ENCODE measurements around the gene RAMP3.

RAMP3 gene

GRCh38 chr7:45216622-45217165 is 59.1 kb downstream of the RAMP3 start:
- in situ Hi-C loops (cut with MboI; ENCODE audit: low sequenced_read_pairs): no loop called here

- in situ Hi-C loops (cut with MboI; ENCODE audit: low sequenced_read_pairs): no loop called here
These were observed 59.8 kb downstream of the RAMP3 start for GRCh38 chr7:45217358-45217757.

GRCh38 chr7:45219130-45219529 is 61.5 kb downstream of the RAMP3 start:
- in situ Hi-C loops (cut with MboI; ENCODE audit: low sequenced_read_pairs): no loop called here

- in situ Hi-C loops (cut with MboI; ENCODE audit: low sequenced_read_pairs): no loop called here
These were observed 62.3 kb downstream of the RAMP3 start for GRCh38 chr7:45219801-45220435.

- in situ Hi-C loops (cut with MboI; ENCODE audit: low sequenced_read_pairs): no loop called here
These were observed 63.4 kb downstream of the RAMP3 start for GRCh38 chr7:45220846-45221618.

- in situ Hi-C loops (cut with MboI; ENCODE audit: low sequenced_read_pairs): no loop called here
These were observed 64.5 kb downstream of the RAMP3 start for GRCh38 chr7:45221896-45222604.

GRCh38 chr7:45223078-45223477 is 65.5 kb downstream of the RAMP3 start:
- in situ Hi-C loops (cut with MboI; ENCODE audit: low sequenced_read_pairs): no loop called here

GRCh38 chr7:45223728-45224630 is 66.4 kb downstream of the RAMP3 start:
- in situ Hi-C loops (cut with MboI; ENCODE audit: low sequenced_read_pairs): no loop called here

- in situ Hi-C loops (cut with MboI; ENCODE audit: low sequenced_read_pairs): no loop called here
These were observed 67.2 kb downstream of the RAMP3 start for GRCh38 chr7:45224832-45225231.

- in situ Hi-C loops (cut with MboI; ENCODE audit: low sequenced_read_pairs): no loop called here
These were observed 67.8 kb downstream of the RAMP3 start for GRCh38 chr7:45225311-45225947.

- in situ Hi-C loops (cut with MboI; ENCODE audit: low sequenced_read_pairs): no loop called here
These were observed 68.4 kb downstream of the RAMP3 start for GRCh38 chr7:45225948-45226335.

- in situ Hi-C loops (cut with MboI; ENCODE audit: low sequenced_read_pairs): no loop called here
These were observed 71.7 kb downstream of the RAMP3 start for GRCh38 chr7:45229156-45229920.

GRCh38 chr7:45230083-45230482 is 72.5 kb downstream of the RAMP3 start:
- in situ Hi-C loops (cut with MboI; ENCODE audit: low sequenced_read_pairs): no loop called here

- in situ Hi-C loops (cut with MboI; ENCODE audit: low sequenced_read_pairs): no loop called here
These were observed 73.1 kb downstream of the RAMP3 start for GRCh38 chr7:45230611-45231165.

GRCh38 chr7:45233249-45233775 is 75.7 kb downstream of the RAMP3 start:
- in situ Hi-C loops (cut with MboI; ENCODE audit: low sequenced_read_pairs): no loop called here
